Kasumi-1 (cell line): Measurements from ENCODE around the gene TEX13C.
"Not testable (repeated sequence)": the region's sequence is repeated elsewhere in the genome, so short reads cannot be mapped to it uniquely, and the experiment has no call there.

Source experiments
- DNase-seq, 2 experiments: peaks; one replicate each; lab custom pipeline; 2025; lab: John Stamatoyannopoulos, UW

Gene TEX13C

DNA sequence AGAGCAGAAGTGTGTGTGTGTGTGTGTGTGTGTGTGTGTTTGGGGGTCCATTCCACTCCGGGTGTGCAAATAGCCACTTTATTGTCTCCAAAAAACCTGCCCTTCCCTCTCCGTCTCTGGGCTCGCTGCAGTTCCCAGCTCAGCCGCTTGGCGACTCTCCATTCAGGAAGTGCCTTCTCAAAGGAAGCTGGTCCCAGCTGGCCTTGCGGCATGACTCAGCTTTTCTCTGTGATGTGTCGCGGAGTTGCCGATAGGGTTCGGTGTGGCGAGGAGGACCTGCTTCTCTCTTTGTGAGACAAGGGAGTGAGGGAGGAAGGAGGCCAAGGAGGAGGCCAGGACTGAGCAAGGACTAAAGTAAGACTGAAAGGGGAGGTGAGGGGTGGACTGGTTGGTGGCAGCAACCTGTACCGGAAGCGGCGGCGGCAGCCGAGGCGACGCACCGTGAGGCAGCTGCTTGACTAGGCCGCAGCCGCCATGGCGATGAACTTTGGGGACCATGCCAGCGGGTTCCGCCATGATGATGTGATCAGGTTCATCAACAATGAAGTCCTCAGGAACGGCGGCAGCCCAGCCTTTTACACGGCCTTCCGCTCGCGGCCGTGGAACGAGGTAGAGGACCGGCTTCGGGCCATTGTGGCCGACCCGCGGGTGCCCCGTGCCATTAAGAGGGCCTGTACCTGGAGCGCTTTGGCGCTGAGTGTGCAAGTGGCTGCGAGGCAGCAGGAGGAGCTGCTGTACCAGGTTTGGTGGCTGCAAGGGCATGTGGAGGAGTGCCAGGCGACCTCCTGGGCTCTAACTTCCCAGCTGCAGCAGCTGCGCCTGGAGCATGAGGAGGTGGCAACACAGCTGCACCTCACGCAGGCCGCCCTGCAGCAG lies at the start of gene TEX13C:
TSS of gene TEX13C (plus strand) at position 226 of the 876 bp plus-strand sequence. CDS start at position 475, 249 bp downstream.
- DNase-seq: no peak

DNA sequence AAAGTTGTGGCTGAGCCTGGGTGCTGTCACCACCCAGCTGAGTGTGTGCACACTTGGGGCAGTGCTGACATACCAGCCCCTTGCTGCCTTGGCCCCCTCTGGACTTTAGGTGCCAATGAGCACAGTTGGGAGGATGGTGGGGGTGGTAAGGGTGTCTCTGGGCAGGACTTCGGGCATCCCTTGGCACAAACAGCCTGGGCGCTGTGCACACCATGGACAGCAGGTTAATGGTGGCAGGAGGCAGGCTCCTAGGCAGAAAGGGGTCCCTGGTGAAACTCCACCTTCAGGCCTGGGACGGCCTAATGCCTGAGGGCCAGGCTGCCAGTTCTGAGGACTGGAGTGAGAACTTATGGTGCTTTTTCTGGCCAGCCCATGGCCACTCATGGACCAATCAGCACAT lies 32.4 kb upstream of the TEX13C start:
- no peak for DNase-seq

DNA sequence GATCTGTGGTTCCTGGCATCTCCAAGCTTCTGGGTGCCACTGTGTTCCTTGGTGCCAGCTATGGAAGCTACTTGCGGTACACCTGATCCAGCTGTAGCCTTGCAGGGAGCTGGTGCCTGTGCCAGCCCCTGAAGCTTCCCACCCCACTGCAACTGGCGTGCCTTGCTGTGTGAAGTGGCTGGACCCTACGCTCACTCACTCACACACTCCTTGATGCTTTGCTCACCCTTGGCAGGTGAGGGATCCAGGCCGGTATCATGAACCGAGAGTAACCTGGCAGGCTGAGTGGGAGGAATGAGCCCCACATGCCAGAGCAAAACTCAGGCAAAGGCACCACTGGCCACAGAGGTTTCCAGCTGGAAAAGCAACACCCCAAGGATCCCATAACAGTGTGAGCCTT lies 31.3 kb upstream of the TEX13C start:
- no peak for DNase-seq

DNA sequence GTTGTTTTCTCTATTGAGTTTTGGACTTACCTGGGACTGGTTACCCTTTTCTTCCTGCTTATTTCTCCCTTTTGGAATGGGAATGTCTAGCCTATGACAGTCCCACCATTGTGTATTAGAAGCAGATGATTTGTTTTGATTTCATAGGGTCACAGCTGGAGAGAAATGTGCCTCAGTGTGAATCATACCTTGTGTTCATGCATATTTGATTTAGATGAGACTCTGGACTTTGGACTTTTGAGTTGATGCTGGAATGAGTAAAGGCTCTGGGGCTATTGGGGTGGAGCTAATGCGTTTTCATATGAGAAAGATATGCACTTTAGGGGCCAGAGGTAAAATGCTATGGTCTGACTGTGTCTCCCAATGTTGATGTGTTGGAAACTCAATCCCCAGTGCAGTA lies 30.5 kb upstream of the TEX13C start:
- no peak for DNase-seq

DNA sequence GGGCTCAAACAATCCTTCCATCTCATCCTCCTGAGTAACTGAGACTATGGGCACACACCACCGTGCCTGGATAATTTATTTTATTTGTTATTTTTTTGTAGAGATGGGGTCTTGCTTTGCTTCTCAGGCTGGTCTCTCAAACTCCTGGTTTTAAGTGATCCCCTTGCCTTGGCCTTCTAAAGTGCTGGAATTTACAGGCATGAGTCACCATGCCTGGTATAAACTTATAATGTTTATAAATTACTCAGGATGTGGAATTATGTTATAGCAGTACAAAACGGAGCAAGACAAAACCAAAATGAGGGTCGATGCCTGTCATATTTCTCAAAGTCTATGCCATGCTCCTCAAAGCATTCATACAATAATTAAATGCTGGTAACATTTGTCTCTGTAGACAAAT lies 29.8 kb upstream of the TEX13C start:
- no peak for DNase-seq

DNA sequence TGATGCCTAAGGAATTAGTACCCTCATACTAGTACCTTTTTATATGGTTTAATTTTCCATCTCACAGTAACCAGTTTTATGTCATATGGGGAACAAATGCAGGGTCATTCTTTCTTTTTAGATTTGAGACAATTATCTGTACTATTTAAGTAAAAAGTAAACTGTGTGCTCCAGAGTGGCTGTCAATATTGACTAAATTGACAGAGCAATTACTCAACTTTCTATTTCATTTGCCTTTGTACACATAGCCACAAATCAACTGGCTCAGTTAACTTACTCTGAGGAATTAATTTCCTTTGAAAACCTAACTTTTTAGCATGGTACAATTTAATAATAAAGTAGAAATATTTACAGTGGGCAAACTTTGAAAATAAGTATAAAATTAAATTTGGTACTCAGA lies 28.5 kb upstream of the TEX13C start:
- DNase-seq: no peak

DNA sequence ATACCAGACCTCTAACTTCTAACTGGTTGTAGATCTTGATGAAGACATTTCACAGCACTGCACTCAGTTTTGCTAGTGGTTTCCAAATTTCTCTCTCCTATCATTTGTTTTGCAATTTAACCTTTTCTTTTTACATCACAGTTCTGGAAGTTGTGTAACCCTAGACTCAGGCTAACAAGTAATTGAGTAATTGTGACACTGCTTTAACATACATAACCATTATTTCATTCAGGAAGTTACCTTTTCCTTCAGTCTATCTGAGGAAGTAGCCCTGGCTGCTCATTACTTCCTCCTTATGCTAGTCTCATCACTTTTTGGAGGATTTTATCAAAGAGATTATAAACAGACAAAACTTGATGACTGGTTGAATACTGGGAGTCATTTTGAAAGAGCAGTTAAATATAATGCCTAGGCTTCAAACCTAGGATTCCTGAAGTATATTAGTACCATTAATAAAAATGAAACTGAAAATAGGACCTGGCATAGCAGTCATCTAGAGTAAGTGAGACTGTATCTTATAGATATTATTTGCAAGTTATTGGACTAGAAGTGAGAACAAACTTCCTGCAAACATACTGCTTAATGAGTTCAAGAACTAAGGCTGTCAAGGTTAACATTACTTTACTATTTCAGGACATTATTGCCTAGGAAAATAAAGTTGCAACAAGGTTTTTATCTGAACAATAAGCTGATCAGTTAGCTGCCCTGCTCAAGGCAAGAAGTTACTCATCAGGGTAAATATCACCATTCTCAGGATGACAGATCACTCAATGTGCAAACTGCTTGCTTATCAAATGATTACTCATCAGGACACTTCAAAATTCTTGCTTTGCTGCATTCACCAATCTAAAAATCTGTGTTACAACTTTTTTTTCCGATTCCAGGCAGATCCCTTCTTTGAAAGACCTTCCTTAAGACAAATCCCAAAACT lies 25.6 kb upstream of the TEX13C start:
- DNase-seq: peak; percentile 1 to 5

DNA sequence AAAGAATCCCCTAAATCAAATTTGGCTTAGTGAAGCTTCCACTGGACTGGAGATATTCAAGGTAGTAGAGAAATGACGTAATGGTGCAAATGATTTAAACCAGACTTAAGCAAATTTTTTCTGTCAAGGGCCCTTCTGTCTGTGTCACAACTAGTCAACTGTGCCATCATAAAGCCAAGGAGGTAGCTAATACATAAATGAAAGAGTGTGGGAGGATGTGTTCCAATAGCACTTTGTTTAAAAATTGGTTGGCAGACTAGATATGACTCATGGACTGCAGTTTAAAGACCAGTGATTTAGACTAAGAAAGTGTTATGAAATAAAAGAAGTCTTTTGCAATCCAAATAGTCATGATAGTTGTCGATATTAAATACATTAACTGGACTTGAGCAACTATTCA lies 24.3 kb upstream of the TEX13C start:
- no peak for DNase-seq

DNA sequence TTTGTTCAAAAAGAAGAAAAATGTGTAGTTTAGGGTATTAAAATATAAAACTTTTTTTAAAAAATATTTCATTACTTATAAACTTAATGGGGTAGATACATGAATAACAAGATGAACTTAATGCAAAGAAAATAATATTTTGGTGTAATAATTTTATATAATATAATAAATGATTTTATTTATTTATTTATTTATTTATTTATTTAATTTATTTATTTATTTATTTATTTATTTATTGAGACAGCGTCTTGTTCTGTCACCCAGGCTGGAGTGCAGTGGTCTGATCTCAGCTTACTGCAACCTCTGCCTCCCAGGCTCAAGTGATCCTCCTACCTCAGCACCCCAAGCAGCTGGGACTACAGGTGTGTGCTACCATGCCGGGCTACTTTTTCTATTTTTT lies 20.8 kb upstream of the TEX13C start:
- DNase-seq: no peak

DNA sequence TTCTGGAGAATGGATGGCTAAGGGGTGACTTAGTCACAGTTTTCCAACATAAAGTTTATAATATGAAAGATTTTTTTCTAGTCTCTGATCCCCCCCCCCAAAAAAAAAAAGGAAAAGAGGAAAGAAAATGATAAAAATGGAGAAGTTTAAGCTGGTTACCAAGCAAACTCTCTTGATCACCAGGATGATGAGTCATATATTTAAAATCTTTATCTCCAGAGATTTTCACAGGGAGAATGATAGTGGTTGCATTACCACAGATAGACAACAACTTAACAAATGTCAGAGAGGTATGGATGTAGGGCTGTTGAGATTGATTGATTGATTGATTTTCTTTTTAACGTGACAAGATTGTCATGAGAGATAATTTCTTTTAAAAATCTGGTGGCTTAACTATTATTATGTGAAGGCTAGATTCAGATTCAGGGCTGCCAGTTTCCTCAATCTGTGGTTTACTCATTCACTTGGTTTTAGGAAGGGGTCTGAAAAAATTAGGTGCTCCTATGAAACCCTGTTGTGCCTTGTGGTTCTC lies 13.3 kb upstream of the TEX13C start:
- no peak for DNase-seq

DNA sequence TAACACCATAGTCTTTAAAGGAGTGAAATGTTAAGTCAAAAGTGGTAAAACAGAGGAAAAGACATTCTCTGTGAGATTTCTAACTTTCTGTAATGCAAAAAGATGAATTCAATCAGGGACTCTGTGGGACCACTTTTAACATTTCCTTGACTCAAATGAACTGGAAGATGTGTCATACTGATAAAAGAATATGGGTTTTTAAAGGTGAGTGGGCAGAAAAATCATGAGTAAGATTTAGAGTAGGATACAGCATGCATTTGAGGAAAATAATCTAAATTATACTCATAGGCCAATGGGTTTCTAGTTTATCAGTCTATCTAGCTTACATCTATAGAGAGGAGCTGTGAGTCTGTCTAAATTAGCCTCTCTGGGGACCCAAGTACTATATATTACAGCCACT lies 11.0 kb upstream of the TEX13C start:
- no peak for DNase-seq

DNA sequence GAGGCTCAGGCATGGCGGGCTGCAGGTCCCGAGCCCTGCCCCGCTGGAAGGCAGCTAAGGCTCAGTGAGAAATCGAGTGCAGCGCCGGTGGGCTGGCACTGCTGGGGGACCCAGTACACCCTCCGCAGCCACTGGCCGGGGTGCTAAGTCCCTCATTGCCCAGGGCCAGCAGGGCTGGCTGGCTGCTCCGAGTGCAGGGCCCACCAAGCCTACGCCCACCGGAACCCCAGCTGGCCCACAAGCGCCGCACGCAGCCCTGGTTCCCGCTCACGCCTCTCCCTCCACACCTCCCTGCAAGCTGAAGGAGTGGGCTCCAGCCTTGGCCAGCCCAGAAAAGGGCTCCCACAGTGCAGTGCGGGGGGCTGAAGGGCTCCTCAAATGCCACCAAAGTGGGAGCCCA lies 505 bp upstream of the TEX13C start:
- DNase-seq: not testable (repeated sequence)

DNA sequence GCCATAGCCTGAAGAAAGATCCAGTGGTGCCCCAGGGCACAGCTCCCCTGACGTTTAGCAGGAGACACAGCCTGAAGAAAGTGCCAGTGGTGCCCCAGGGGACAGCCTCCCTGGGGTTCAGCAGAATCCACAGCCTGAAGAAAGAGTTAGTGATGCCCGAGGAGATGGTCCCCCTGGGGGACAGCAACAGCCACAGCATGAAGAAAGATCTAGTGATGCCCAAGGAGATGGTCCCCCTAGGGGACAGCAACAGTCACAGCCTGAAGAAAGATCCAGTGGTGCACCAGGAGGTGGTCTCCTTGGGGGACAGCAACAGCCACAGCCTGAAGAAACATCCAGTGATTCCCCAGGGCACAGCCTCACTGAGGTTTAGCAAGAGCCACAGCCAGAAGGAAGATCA lies 2.8 kb downstream of the TEX13C start:
- no peak for DNase-seq

DNA sequence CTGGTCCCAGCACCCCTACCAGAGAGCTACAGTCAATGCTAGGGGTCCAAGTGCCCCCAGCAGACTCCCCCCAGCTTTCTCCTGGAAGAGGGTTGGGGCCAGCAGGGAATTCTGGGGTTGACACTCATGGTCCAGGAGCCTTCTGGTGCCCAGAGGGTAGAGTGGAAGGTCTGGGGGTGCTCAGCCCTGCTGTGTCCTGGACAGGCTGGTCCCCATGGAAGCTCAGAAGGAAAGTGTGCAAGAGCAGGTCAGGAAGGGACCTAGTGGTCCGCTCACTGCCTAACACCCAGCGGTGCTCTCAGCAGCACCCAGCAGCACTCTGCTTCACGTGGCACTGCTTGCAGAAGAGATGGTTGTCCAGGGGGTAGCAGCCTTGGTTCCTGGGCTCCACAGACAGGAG lies 6.9 kb downstream of the TEX13C start:
- DNase-seq: no peak

DNA sequence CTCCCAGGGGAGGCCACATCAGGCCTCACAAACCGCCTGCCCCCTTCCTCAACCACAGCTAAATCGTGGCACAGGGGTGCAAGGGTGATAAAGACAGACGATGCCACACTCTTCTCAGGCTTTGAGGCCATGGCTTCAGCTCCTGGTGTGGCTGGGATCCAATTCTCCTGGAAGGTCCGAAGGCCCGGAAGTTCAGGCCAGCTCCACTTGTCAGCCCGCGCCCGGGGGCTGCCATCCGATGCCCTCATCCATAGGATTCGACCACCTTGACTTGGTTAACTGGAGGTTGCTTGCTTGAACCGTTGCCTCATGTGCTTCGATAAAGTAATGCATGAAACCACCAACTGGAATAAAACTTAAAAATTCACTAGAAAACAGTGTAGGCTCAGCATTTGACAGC lies 8.2 kb downstream of the TEX13C start:
- no peak for DNase-seq

DNA sequence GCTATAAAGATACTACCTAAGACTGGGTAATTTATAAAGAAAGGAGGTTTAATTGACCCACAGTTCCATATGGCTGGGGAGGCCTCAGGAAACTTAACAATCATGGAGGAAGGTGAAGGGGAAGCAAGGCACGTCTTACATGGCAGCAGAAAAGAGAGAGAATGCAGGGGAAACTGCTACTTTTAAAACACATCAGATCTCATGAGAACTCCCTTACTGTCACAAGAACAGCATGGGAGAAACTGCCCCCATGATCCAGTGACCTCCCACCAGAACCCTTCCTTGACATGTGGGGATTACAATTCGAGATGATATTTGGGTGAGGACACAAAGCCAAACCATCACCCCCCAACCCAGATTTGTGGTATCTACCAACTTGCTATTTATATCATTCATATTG lies 13.9 kb downstream of the TEX13C start:
- DNase-seq: no peak

DNA sequence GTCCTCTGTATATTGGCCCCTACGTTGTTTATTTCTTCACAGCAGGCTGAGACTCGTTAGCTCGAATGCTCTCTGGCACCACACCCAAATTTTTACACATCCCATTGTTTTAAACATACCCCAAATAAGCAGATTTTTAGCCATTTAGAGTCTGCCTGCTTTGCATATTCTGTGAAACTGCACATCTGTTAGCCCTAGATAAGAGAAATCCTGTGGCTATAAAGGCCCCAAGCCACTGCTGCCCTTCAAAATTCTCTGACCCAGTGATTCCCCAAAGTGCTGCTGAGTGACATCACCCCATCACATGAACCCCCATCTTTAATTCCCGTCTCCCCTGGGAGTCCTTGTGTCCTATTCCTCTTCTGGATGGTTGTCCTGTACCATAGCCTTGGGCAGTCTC lies 20.8 kb downstream of the TEX13C start:
- DNase-seq: no peak

DNA sequence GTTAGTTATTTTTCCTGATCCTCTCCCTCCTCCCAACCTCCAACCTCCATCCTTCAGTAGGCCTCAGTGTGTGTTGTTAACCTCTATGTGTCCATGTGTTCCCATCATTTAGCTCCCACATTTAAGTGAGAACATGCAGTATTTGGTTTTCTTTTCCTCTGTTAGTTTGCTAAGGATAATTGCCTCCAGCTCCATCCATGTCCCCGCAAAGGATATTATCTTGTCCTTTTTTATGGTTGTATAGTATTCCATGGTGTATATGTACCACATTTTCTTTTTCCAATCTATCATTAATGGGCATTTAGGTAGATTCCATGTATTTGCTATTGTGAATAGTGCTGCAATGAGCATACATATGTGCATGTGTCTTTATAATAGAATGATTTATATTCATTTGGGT lies 54.5 kb downstream of the TEX13C start:
- DNase-seq: no peak
